Hepatocyte (in vitro differentiated cells): ENCODE measurements around the gene LGALSL. TPM values are rescaled to one million over a fixed set of nuclear protein-coding genes. Genes with fewer than 3 reads are reported as not detected.

Experiments
- DNase-seq: peaks from one replicate; pipeline ENCODE4 v3.0.0-alpha.2; 2016; ENCODE audit warnings: low spot score
- H2AFZ ChIP-seq: fragments of 200-600 bp; sonication (generic); 2 replicates; pipeline ENCODE4 v1.6.0; 2016; ENCODE audit warnings: antibody characterized with exemption, mild to moderate bottlenecking
- H3K27ac ChIP-seq: fragments of 200-600 bp; sonication (generic); 2 replicates; pipeline ENCODE4 v1.5.1; 2016; ENCODE audit warnings: mild to moderate bottlenecking
- H3K27me3 ChIP-seq: fragments of 200-600 bp; sonication (generic); 2 replicates; pipeline ENCODE4 v1.6.1; 2016
- H3K36me3 ChIP-seq: fragments of 200-600 bp; sonication (generic); replicated peaks from 2 replicates; pipeline ENCODE4 v1.5.1; 2016; ENCODE audit warnings: low read depth; ENCODE audit not compliant: insufficient read depth
- H3K4me1 ChIP-seq: fragments of 200-600 bp; sonication (generic); 2 replicates; pipeline ENCODE4 v1.5.1; 2016; ENCODE audit warnings: mild to moderate bottlenecking, moderate library complexity; ENCODE audit not compliant: insufficient read depth
- H3K4me2 ChIP-seq: fragments of 200-600 bp; sonication (generic); 2 replicates; pipeline ENCODE4 v1.6.0; 2016
- H3K4me3 ChIP-seq: fragments of 200-600 bp; sonication (generic); 2 replicates; pipeline ENCODE4 v1.5.1; 2016; ENCODE audit warnings: mild to moderate bottlenecking
- H3K79me2 ChIP-seq: fragments of 200-600 bp; sonication (generic); 2 replicates; pipeline ENCODE4 v1.6.0; 2017; ENCODE audit warnings: mild to moderate bottlenecking
- H3K9me2 ChIP-seq: fragments of 200-600 bp; sonication (generic); replicated peaks from 2 replicates; pipeline ENCODE4 v1.6.0; 2017; ENCODE audit warnings: mild to moderate bottlenecking; ENCODE audit not compliant: insufficient read depth
- H3K9me3 ChIP-seq: fragments of 200-600 bp; sonication (generic); 2 replicates; pipeline ENCODE4 v1.5.1; 2016; ENCODE audit warnings: low read depth, mild to moderate bottlenecking
- H4K20me1 ChIP-seq: fragments of 200-600 bp; sonication (generic); 2 replicates; pipeline ENCODE4 v1.6.0; 2016; ENCODE audit warnings: mild to moderate bottlenecking; ENCODE audit not compliant: insufficient read depth, poor library complexity, severe bottlenecking
- EZH2 ChIP-seq: fragments of 200-600 bp; sonication (generic); IDR thresholded peaks from 2 replicates; pipeline ENCODE4 v1.6.1; 2016; ENCODE audit warnings: antibody characterized with exemption, mild to moderate bottlenecking, borderline replicate concordance
- EZH2phosphoT487 ChIP-seq: fragments of 200-600 bp; sonication (generic); IDR thresholded peaks from one replicate; pipeline ENCODE4 v1.6.1; 2018; ENCODE audit warnings: antibody characterized with exemption, mild to moderate bottlenecking, low read depth, moderate library complexity; ENCODE audit not compliant: unreplicated experiment, severe bottlenecking
- WGBS: methylation state at CpG from one replicate; pipeline ENCODE4 v1.1.6; 2016; ENCODE audit warnings: low lambda C conversion rate; ENCODE audit errors: missing lambda C conversion rate; 5-methylcytosine and 5-hydroxymethylcytosine counted together
- polyA plus RNA-seq: library from polyadenylated mRNA; unstranded; fragments of >200 nt; fragmentation: Nextera tagmentation; extraction: Ambion mirVana; gene quantifications from 2 replicates; pipeline ENCODE4 v1.2.1, GENCODE V29; 2016
- total RNA-seq: library from RNA; depleted of rRNA; stranded (reverse); fragments of >200 nt; gene quantifications from 2 replicates; pipeline ENCODE4 v1.2.3, GENCODE V29; 2014
- TF ChIP-seq, protein P1 (sequence below): fragments of 200-600 bp; sonication (generic); IDR thresholded peaks from 2 replicates; pipeline ENCODE4 v1.5.1; 2016; ENCODE audit warnings: antibody characterized with exemption, mild to moderate bottlenecking; ENCODE audit not compliant: poor library complexity

The LGALSL gene
- total and polyA plus RNA-seq, 2 experiments from 2014 or later: 30.7 to 44.6 TPM

DNA sequence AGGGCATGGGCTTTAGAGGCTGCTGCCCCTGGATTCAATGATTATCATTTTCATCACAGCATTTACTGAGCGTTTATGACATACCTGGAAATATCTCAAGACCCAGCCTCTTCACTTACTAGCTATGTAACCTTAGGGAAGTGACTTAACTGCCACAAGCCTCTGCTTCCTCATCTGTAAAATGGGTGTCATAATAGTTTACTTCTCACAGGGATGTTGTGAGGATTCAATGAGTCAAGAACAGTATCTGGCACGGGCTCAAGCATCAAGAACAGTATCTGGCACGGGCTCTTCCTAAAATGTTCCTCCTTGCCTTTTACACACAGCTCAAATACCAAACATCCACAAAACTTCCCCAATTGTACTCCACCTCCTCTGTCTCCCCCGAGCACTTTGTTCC lies 31.4 kb downstream of the LGALSL start:
- TF ChIP-seq EZH2 (no peak), EZH2phosphoT487 (no peak)
- TF ChIP-seq, protein P1, sequence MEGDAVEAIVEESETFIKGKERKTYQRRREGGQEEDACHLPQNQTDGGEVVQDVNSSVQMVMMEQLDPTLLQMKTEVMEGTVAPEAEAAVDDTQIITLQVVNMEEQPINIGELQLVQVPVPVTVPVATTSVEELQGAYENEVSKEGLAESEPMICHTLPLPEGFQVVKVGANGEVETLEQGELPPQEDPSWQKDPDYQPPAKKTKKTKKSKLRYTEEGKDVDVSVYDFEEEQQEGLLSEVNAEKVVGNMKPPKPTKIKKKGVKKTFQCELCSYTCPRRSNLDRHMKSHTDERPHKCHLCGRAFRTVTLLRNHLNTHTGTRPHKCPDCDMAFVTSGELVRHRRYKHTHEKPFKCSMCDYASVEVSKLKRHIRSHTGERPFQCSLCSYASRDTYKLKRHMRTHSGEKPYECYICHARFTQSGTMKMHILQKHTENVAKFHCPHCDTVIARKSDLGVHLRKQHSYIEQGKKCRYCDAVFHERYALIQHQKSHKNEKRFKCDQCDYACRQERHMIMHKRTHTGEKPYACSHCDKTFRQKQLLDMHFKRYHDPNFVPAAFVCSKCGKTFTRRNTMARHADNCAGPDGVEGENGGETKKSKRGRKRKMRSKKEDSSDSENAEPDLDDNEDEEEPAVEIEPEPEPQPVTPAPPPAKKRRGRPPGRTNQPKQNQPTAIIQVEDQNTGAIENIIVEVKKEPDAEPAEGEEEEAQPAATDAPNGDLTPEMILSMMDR: no peak
- WGBS: 80% methylated on average over 4 of the region's 4 CpGs
- Histone ChIP-seq H4K20me1 (no peaks in the 10 kb centered on the region), H2AFZ (no peak overlapping the region), H3K9me3 (no peaks in the 10 kb centered on the region), H3K4me3 (no peak overlapping the region), H3K27me3 (no peaks in the 10 kb centered on the region), H3K4me1 (no peaks in the 10 kb centered on the region), H3K9me2 (no peaks in the 10 kb centered on the region), H3K36me3 (no peaks in the 10 kb centered on the region), H3K27ac (no peak overlapping the region), H3K79me2 (no peaks in the 10 kb centered on the region), H3K4me2 (no peak overlapping the region)
- DNase-seq: no peak

- H3K27me3 ChIP-seq: no peaks in the 10 kb centered on the region
- no peaks in the 10 kb centered on the region for H3K9me3 ChIP-seq
- H4K20me1 ChIP-seq: no peaks in the 10 kb centered on the region
- TF ChIP-seq, protein P1: no peak
- TF ChIP-seq EZH2 (no peak), EZH2phosphoT487 (no peak)
- H2AFZ ChIP-seq: no peak overlapping the region
- no peak overlapping the region for H3K27ac ChIP-seq
- H3K79me2 ChIP-seq: no peaks in the 10 kb centered on the region
- no peaks in the 10 kb centered on the region for H3K4me1 ChIP-seq
- H3K4me2 ChIP-seq: no peak overlapping the region
- H3K36me3 ChIP-seq: no peaks in the 10 kb centered on the region
- no peaks in the 10 kb centered on the region for H3K9me2 ChIP-seq
- no peak overlapping the region for H3K4me3 ChIP-seq
- no peak for DNase-seq
- 59% methylated on average over 8 of the region's 8 CpGs for WGBS
Measured at GRCh38 chr2:64485961-64486360, 32.0 kb downstream of the LGALSL start.

- Histone ChIP-seq H3K27ac (no peak overlapping the region), H3K9me3 (no peaks in the 10 kb centered on the region), H3K27me3 (no peaks in the 10 kb centered on the region), H3K4me3 (no peak overlapping the region), H3K4me1 (no peaks in the 10 kb centered on the region), H3K79me2 (no peaks in the 10 kb centered on the region), H4K20me1 (no peaks in the 10 kb centered on the region), H2AFZ (no peak overlapping the region), H3K36me3 (no peaks in the 10 kb centered on the region), H3K4me2 (no peak overlapping the region), H3K9me2 (no peaks in the 10 kb centered on the region)
- DNase-seq: peak; percentile 27
- TF ChIP-seq, protein P1: no peak
- TF ChIP-seq EZH2: no peak
- 70% methylated on average over 10 of the region's 10 CpGs for WGBS
Measured at GRCh38 chr2:64487256-64488049, 33.5 kb downstream of the LGALSL start.
